Smooth muscle cell of the brain vasculature (primary cell): ENCODE data around the gene KRTAP19-3.
"Not testable (repeated sequence)": the region's sequence is repeated elsewhere in the genome, so short reads cannot be mapped to it uniquely, and the experiment has no call there.

Source experiments
- DNase-seq: peaks from one replicate; pipeline ENCODE4 v3.0.0-alpha.2; 2012; ENCODE audit warnings: low read depth, low spot score

The KRTAP19-3 gene

GRCh38 chr21:30491963-30492428, at the start of gene KRTAP19-3:
KRTAP19-3 (minus strand) TSS chr21:30492013; CDS start chr21:30491957, 56 bp downstream.
- no peak for DNase-seq

GRCh38 chr21:30518876-30519275, 27.1 kb upstream of the KRTAP19-3 start:
- DNase-seq = no peak

DNA sequence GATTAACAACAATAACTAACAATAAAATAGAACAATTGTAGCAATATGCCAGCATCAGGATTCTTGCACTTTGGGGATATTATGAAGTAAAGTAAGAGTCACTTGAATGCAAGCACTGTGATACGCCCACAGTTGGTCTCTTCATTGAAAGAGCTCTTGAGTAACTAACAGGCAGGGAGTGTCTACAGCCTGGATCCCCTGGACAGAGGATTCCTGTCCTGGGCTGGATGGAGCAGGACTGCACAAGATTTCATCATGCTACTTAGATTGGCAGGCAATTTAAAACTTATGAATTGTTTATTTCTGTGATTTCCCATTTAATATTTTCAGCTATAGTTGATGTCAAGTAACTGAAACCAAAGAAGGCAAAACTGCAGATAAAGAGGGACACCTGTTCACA, 23.9 kb upstream of the KRTAP19-3 start:
- DNase-seq = no peak

DNA sequence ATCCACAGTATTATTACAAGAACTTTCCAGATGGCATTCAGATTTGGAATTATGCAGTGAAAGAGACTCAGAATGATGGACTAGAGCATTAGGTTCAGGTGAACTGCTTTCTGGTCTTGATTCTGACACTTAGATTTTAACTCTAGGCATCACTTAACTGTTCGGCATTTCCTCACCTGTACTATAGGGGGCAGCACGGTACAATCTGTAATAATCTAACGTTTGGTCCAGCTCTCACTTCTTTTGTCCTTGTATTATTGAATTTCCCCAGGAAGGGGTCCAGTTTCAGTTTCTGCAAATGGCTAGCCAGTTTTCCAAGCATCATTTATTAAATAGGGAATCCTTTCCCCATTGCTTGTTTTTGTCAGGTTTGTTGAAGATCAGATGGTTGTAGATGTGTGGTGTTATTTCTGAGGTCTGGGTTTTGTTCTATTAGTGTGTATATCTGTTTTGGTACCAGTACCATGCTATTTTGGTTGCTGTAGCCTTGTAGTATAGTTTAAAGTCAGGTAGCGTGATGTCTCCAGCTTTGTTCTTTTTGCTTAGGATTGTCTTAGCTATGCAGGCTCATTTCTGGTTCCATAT, 13.9 kb upstream of the KRTAP19-3 start:
- not testable (repeated sequence) for DNase-seq

DNA sequence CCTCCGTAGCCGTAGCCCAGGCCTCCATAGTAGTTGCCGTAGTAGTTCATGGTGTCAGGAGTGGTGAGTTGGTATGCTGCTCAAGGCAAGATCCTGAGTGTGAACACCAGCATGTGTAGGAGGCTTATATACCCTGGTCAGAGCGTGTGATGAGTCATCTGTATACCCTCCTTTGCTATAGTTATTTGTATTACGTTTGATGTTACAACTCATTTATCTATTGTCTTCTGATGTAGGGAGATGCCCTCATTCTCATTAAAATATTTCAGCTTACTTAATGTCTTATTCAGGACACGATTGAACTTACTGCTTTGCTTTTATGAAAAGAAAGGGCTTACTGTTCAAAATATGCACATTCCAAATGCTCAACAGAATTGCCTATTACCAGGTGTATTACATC, 10.2 kb upstream of the KRTAP19-3 start, which contains the start of gene KRTAP19-5:
TSS of gene KRTAP19-5 (minus strand) at position 101 of the 400 bp plus-strand sequence. CDS start at position 50, 51 bp downstream.
- DNase-seq = no peak

- no peak for DNase-seq
Measured at GRCh38 chr21:30497065-30497464, 5.3 kb upstream of the KRTAP19-3 start, which contains the start of gene KRTAP19-4. KRTAP19-4 (minus strand) TSS chr21:30497165; CDS start chr21:30497110, 55 bp downstream.

DNA sequence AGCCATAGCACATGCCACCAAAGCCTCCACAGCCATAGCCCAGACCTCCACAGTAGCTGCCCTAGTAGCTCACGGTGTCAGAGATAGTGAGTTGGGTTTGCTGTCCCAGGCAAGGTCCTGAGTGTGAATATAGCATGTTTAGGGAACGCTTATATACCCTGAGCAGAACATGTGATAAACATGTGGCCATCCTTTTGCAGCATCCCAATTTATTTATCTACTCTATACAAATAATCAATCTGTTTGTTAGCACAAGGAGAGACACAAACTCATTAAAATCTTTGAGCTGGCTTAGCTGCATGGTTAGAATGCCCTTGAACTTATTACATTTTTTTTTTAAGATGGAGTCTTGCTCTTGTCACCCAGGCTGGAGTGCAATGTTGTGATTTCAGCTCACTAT, 4.5 kb downstream of the KRTAP19-3 start, which contains the start of gene KRTAP19-2:
TSS of gene KRTAP19-2 (minus strand) at position 101 of the 400 bp plus-strand sequence. CDS start at position 13, 88 bp downstream.
- DNase-seq = no peak

DNA sequence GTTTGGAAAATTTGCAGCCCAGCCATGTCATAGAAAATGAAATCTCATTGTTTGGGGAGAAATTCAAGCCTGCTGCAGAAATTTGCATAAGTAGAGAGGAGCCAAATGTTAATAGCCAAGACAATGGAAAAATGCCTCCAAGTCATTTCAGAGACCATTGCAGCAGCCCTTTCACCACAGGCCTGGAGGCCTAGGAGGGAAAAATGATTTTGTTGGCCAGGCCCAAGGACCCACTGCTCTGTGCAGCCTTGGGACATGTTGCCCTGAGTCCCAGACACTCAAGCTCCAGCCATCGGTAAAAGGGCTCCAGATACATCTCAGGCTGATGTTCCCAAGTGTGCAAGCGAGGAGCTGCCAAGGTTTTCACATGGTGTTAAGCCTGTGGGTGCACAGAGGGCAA, 5.6 kb downstream of the KRTAP19-3 start:
- DNase-seq = no peak

DNA sequence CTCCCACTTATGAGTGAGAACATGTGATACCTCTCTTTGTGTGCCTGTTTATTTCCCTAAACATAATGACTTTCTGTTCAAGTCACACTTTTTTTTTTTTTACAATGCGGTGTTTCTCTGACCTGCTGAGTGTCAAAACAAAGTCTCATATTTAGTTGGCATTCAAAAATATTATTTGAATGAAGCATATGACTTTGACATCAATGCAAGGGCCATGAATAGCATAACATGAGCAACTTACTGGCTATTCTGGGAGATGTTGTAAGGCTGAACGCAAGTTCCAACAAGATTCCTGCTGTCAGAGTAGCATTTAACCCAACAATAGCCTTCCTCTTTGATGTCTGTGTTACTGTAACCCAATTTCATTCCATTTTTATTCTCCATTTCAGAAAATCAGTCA, 9.7 kb downstream of the KRTAP19-3 start:
- no peak for DNase-seq

DNA sequence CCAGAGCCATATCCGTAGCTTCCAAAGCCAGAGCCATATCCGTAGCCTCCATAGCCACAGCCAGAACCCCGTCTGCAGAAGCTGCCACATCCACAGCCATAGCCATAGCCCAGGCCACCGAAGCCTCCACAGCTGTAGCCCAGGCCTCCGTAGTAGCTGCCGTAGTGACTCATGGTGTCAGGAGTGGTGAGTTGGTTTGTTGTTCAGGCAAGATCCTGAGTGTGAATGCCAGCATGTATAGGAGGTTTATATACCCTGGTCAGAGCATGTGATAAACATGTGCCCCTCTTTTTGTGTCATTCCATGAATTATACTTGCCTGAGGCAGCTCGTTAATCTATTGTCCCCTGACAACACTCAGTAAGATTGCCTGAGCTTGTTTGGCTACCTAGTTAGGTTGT, 11.7 kb downstream of the KRTAP19-3 start, which contains the start of gene KRTAP19-1:
TSS of gene KRTAP19-1 (minus strand) at position 223 of the 400 bp plus-strand sequence. CDS start at position 173, 50 bp downstream.
- DNase-seq = no peak

- DNase-seq = no peak
Measured at GRCh38 chr21:30479259-30479658, 12.6 kb downstream of the KRTAP19-3 start.

DNA sequence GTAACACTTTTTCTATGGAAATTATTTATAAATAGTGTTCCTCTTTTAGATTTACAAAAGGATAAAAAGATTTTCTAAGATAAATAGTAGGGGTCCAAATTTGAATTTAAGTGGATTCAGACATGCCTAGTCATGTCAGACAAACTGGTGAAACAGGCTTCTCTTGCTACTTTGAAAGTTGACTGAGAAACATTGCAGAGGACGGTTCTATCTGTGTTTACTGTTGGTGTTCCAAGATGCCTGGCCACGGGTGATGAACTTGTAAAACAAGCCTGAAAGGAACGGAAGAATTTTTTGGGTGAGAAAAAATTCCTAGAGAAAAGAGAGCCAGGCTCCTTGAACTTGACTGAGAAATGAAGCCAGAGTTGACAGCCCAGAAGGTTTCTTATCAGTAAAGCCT, 13.8 kb downstream of the KRTAP19-3 start:
- no peak for DNase-seq

DNA sequence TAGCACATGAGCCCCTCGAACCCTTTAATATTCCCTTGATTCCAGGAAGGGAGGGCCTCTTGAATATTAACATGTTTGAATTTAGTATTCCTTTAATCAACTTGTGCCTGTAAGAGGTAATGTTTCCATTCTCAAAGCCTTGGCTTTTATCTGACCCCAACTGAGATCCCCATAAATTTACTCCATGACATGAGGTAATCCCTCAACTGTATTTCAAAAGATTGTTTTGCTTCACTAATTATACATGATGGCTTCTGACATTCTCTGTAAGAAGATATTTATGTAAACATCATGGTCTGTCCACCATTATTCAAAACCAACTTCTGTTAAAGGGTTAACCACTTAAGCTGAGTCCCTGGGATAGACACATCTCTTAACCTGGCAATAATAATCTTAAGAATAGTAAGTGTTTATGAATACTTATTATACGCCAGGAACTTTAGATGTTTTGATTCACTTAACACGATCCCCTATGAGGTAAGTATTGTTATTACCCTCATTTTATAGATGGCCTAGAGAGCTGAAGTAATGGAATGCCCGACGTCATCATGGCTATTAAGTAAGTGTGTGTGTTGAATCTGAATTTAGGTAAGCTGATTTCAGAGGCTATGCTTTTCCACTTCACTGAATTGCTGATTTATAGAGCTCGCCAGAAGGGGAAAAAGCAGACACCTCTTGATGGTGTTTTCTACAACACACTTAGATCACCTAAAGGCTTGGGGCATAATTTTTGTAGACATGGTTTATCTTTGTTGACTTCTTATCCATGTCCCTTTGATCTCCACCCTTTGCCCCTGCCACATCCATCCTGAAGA, 22.7 kb downstream of the KRTAP19-3 start:
- DNase-seq = no peak

DNA sequence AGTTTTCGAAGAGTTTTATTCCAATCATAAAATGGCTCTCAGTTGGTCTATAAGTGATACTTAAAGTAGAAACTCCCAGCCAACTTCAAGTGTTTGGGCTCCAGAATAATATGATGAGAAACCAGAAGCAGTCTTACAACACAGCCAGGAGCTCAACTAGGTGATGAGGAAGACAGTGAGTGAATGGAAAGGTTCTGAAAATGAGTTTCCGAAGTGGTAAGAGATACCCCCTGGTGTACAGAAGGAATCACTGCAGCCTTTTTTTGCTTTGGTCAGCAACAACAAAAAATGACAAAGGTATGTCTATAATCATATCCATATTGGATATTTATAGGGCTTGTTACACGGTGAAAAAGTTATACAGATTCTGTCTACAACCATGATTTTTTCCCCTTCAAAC, 28.1 kb downstream of the KRTAP19-3 start:
- no peak for DNase-seq

DNA sequence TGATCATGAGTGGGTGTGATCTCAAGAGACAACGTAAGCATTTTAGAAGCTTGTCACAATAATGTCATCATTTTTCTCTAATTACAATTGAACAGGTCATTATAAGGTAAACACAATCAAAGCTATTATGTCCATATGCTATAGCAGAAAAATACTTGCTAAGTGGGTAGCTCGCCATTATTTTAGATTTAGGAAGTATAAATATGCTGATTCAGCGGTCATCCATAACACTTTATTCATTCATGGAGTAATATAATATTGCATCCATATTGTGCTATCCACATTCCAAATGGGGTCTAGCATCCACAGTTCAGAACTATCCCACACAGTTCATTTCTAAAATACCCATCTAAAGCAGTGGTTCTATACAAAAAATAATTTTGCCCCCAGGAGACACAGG, 43.3 kb downstream of the KRTAP19-3 start:
- DNase-seq = no peak

GRCh38 chr21:30447056-30447455, 44.8 kb downstream of the KRTAP19-3 start:
- DNase-seq = no peak

GRCh38 chr21:30444204-30444603, 47.6 kb downstream of the KRTAP19-3 start:
- DNase-seq = no peak

DNA sequence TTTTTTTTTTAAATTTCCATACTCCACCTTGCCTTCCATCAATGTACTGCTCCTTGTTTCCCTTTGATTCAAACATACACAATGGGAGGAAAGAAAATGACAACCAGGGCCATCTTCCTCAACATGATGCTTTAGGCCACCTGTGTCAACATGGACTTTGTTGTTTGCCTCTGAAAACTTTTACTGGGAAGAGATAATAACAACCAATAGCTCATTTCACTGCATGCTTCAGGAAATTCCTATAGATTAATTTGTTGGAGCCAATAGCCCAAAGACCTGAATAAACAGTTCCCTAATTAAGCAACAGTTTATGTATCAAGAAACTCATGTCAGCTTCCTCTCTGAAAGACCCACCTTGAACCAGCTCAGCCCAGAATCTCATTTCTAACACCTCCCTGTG, 48.6 kb downstream of the KRTAP19-3 start:
- no peak for DNase-seq
